ENCODE data around the gene PLPP1. TPM values are rescaled to one million over a fixed set of nuclear protein-coding genes. Genes with fewer than 3 reads are reported as not detected.

The PLPP1 gene
- total and polyA plus RNA-seq, 2 of the 13 experiments (the other 11 are each of a cell fraction or from before 2014, with no cell fraction given) = 7.3 to 12.1 TPM

GRCh38 chr5:55440188-55440646, 94.5 kb downstream of the PLPP1 start:
- H3K4me3 ChIP-seq (replicated peaks in 1 of 3; ENCODE audit: insufficient read depth in 1 of 3, low read depth in 2 of 3, low read length in 3 of 3) = no peak overlapping the region
- no peak for FAIRE-seq
- intact Hi-C loops (cut with micrococcal nuclease; ENCODE audit: unreplicated experiment) = no loop called here
- H3K4me2 ChIP-seq (ENCODE audit: low read depth, low read length) = no peak overlapping the region
- in situ Hi-C loops (cut with HindIII; ENCODE audit: extremely low pct_ligation_motif_present, low pct_unique_long_range_greater_than_20kb) = no loop called here
- H3K27ac ChIP-seq (ENCODE audit: extremely low read length, insufficient read depth, low read length) = no peak overlapping the region
- POLR2A ChIA-PET = no interaction called here
- 0 out of 2 replicates have a peak, but pooled peaks cover 4% of the 10 kb centered on the region for H3K4me1 ChIP-seq (ENCODE audit: insufficient read depth, low read length)
- WGBS (ENCODE audit: low lambda C conversion rate) = 96% methylated on average over 6 of the region's 6 CpGs
- ATAC-seq = no peak
- no peak overlapping the region for H2AFZ ChIP-seq (ENCODE audit: low read length)
- BruUV-seq (replicated peaks) = no TSS peak
- CTCF ChIA-PET (ENCODE audit: low intra/inter-chr PET ratio, low total read pairs) = no interaction called here
- DNase-seq (ENCODE audit: low spot score) = no peak
- H3K79me2 ChIP-seq (ENCODE audit: insufficient read depth, low read length) = no peaks in the 10 kb centered on the region
- no peaks in the 10 kb centered on the region for H3K9me3 ChIP-seq (ENCODE audit: low read length)
- no peak for TF ChIP-seq ZBTB33 (CRISPR knock-in tag; IDR thresholded peaks at IDR 0.05)
- no peak for TF ChIP-seq ZFP36L2 (CRISPR knock-in tag; IDR thresholded peaks at IDR 0.05)
- TF ChIP-seq TRAFD1 (CRISPR knock-in tag; IDR thresholded peaks at IDR 0.05; ENCODE audit: borderline replicate concordance) = no peak
- no peak for TF ChIP-seq KAT8 (CRISPR knock-in tag; IDR thresholded peaks at IDR 0.05)
- no peak for TF ChIP-seq SRY (CRISPR knock-in tag; IDR thresholded peaks at IDR 0.05)
- no peak for TF ChIP-seq ZSCAN22 (CRISPR knock-in tag; IDR thresholded peaks at IDR 0.05)
- no peaks in the 10 kb centered on the region; a peak in 1 of 5 replicates for H3K36me3 ChIP-seq (replicated peaks in 1 of 2; ENCODE audit: control insufficient read depth in 1 of 2, insufficient read depth in 2 of 2, low read length in 2 of 2)
- H4K20me1 ChIP-seq (ENCODE audit: insufficient read depth, low read length) = no peaks in the 10 kb centered on the region
- H3K27me3 ChIP-seq (ENCODE audit: control insufficient read depth in 1 of 2, insufficient read depth in 2 of 2, low read length in 2 of 2) = no peaks in the 10 kb centered on the region
- H3K9ac ChIP-seq (ENCODE audit: insufficient read depth, low read depth, low read length) = no peak overlapping the region

Measured in HepG2 (cell line).